Gastroesophageal sphincter (tissue), 3 donors: Measurements from ENCODE around the gene NR3C1.

Experiments
- CTCF ChIP-seq, 4 experiments: fragments of 200-600 bp in 2 of 4; fragments of 450-650 bp in 2 of 4; sonication (generic) in 1 of 4; IDR thresholded peaks; one replicate each; pipeline ENCODE4 v1.5.1; 2017 to 2019; ENCODE audit warnings: antibody characterized with exemption in 4 of 4, mild to moderate bottlenecking in 2 of 4, moderate library complexity in 2 of 4
- EP300 ChIP-seq: sonication (generic); formaldehyde crosslinking; IDR thresholded peaks from one replicate; pipeline ENCODE4 v1.6.1; 2017; ENCODE audit warnings: antibody characterized with exemption, mild to moderate bottlenecking
- POLR2A ChIP-seq, 2 donors: fragments of 450-650 bp; IDR thresholded peaks; one replicate each; pipeline ENCODE4 v1.6.1; 2017; ENCODE audit warnings: antibody characterized with exemption in 2 of 2, mild to moderate bottlenecking in 2 of 2, moderate library complexity in 1 of 2
- POLR2AphosphoS5 ChIP-seq: sonication (generic); formaldehyde crosslinking; IDR thresholded peaks from one replicate; pipeline ENCODE4 v1.6.1; 2017; ENCODE audit warnings: antibody characterized with exemption

GRCh38 chr5:143384865-143385657 lies 18.4 kb downstream of the NR3C1 start:
- TF ChIP-seq CTCF (IDR thresholded peaks at IDR 0.05): no peak
- TF ChIP-seq POLR2A (IDR thresholded peaks at IDR 0.05): no peak
- no peak for TF ChIP-seq POLR2AphosphoS5
- TF ChIP-seq EP300: no peak
